Measurements from ENCODE around the gene IFNL1. TPM values are rescaled to one million over a fixed set of nuclear protein-coding genes. Genes with fewer than 3 reads are reported as not detected.
"Not testable (repeated sequence)": the region's sequence is repeated elsewhere in the genome, so short reads cannot be mapped to it uniquely, and the experiment has no call there.

IFNL1 gene
- total and polyA plus RNA-seq, 2 donors = not detected

DNA sequence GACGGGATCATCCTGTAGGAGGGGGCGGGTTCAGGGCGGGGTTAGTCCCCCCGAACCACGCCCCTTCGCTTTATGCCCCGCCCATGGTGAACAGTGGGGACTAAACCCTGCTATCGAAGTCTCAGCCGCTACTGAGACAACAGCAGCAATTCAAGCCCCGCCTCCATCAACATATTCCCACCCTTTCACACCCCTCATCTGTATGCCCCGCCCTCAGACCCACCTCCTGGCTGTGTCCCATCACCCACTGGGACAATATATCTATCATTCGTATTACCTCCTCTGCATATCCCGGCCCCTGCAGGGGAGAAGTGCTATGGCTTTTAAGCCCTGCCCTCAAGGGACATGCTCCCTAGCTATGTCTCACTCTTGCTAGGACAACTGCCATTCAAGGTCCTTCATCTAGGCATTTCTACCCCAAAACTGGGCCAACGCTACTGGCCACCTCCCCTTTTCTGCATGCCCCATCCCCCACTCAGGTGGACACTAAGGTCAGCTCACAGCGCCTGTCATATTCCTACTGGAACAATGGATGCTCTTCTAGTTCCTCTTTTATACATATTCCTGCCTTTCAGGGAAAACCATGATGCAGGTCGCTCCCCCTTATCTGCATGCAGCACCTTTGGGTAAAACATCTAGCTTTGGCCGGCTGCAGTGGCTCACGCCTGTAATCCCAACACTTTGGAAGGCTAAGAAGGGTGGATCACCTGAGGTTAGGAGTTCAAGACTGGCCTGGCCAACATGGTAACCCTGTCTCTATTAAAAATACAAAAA lies 12.5 kb downstream of the IFNL1 start:
- WGBS = 48% methylated on average over 18 of the region's 18 CpGs
- no peaks in the 10 kb centered on the region for H3K36me3 ChIP-seq (ENCODE audit: insufficient read depth)
- no peak overlapping the region for H3K27ac ChIP-seq (ENCODE audit: low read depth)
- no peak for DNase-seq (ENCODE audit: extremely low spot score)
- H3K4me1 ChIP-seq (ENCODE audit: insufficient read depth) = no peaks in the 10 kb centered on the region
- no peak overlapping the region for H3K4me3 ChIP-seq (ENCODE audit: low read depth, low read length)

DNA sequence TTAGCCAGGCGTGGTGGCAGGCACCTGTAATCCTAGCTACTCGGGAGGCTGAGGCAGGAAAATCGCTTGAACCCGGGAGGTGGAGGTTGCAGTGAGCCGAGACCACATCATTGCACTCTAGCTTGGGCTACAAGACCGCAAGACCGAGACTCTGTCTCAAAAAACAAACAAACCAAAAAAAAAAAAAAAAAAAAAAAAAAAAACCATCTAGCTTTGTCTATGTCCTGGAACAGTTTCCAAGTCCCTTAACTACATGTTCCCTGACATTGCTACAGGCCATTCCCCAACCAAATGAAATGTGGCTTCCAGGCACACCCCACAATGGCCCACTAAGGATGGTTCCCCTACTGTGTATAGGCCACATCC lies 13.1 kb downstream of the IFNL1 start:
- not testable (repeated sequence) for H3K27ac ChIP-seq (ENCODE audit: low read depth); H3K36me3 ChIP-seq (ENCODE audit: insufficient read depth)
- 95% methylated on average over 7 of the region's 7 CpGs for WGBS

DNA sequence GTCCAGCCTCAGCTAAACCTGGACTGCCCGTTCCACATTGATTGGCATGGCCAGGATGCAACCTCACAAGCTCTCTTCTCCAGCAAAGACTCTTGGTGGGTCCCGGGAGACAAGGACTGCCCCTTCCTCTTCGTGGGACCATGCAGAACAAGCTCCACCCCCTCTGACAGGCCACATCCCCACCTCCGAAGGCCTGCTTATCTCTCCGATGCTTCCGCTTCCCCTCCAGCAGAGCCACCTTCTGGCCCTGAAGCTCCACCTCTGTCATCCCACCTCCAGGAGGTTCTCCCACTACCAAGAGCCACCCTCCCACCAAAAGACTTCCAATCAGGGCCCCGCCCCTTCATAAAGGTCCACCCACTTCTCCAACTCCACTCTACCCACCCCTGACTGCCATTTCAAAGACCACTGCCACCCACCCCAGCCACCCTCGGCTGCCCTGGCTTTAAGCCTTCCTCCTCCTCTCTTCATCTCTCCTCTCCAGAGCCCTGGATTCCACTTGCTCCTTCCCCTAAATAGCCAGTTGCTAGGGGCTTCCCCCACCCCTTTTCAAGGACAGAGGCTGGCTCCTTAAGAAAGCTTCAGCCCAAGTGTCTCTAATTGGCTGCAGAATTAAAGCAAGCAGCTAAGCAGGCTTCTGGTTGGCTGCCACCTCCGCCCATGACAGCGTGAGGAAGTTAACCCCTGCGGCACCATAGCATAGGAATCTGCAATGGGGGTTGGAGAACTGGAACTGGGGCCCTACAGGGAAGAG lies 14.5 kb downstream of the IFNL1 start:
- H3K4me1 ChIP-seq (ENCODE audit: insufficient read depth) = no peaks in the 10 kb centered on the region
- DNase-seq (ENCODE audit: extremely low spot score) = no peak
- H3K36me3 ChIP-seq (ENCODE audit: insufficient read depth) = no peaks in the 10 kb centered on the region
- no peak overlapping the region for H3K4me3 ChIP-seq (ENCODE audit: low read depth, low read length)
- WGBS = 65% methylated on average over 11 of the region's 11 CpGs
- H3K27ac ChIP-seq (ENCODE audit: low read depth) = no peak overlapping the region

More for the DNA sequence above, 13.1 kb downstream of the IFNL1 start:
- not testable (repeated sequence) for H3K4me3 ChIP-seq (ENCODE audit: low read depth, low read length); DNase-seq (ENCODE audit: extremely low spot score); H3K4me1 ChIP-seq (ENCODE audit: insufficient read depth)

DNA sequence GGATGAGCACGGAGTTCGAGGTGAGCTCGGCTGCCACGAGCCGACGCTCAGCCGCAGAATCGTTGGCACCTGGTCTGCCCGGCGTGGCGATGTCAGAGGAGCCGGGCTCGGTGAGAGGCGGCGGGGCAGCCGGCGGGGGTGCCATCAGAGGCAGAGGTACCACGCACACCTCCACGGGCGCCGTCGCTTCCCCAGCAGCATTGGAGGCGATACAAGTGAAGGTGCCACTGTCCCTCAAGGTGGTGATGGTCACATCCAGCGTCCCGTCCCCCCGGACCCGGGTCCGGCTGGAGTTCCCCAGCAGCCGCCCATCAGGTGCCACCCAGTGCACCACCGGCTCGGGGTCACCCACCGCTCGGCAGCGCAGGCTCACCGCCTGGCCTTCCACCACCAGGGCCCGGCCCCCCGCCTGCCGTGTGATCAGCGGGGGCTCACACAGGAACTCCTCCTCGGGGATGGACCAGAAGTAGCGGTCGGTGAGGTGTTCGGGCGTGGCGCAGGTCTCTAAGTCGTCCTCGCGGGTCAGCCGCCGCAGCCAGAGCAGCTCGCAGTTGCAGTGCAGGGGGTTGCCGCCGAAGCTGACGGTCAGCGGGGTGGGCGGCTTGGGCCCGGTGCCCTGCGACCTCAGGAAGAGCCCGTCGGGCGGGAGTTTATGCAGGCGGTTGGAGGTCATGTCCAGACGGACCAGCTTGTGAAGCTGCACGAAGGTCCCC lies 18.0 kb downstream of the IFNL1 start:
- Histone ChIP-seq H3K36me3 (ENCODE audit: insufficient read depth) (no peaks in the 10 kb centered on the region), H3K4me1 (ENCODE audit: insufficient read depth) (no peaks in the 10 kb centered on the region), H3K4me3 (ENCODE audit: low read depth, low read length) (no peak overlapping the region), H3K27ac (ENCODE audit: low read depth) (no peak overlapping the region)
- DNase-seq (ENCODE audit: extremely low spot score) = no peak
- 96% methylated on average over 64 of the region's 64 CpGs for WGBS

DNA sequence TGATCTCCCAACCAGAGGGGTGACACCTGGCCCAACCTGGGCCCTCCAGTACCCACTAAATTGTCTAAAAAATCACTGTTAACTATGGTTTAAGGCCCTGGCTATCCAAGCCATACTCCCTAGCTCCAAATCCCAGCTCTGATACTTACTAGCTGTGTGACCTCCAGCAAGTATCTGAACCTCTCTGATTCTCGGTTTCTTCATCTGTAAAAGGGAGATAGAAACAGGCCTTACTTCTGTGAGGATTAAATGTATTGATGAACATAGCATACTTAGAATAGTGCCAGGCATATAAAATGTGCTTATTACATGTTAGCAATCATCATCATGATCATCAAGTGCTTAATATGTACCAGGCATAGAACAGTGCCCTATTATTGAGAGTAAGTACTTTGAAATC lies 19.7 kb downstream of the IFNL1 start:
- 99% methylated on average over 1 of the region's 1 CpG for WGBS
- Histone ChIP-seq H3K27ac (ENCODE audit: low read depth) (no peak overlapping the region), H3K4me3 (ENCODE audit: low read depth, low read length) (no peak overlapping the region)

DNA sequence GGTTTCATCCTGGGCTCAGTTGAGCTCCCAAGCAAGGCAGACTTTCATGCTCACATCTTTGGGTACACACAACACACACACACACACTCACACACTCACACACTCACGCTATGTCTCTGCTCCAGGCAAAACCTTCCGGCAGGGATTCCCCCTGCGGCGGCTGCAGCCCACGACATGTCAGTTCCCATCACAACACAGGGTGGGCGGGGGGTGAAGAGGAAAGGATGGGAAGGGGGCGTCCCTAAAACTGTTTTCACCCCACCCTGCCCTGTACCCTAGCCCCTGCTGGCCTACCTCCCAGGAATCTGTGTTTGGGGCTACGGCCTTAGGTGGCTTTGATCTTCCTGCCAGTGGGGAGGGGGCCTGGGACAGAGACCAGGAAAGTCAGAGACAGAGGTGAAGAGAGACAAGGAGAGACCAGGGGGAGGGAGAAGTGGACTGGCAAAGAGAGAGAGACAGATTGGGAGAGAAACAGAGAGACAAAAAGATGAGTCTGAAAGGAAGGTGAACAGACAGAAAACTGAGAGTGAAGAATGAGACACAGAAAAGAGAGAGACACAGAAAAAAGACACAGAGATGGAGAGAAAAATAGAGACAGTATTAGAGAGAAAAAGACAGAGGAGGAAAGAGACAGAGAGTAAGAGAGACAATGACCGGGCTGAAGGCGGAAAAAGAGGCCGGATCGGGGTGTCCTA lies 20.6 kb downstream of the IFNL1 start:
- no peaks in the 10 kb centered on the region for H3K36me3 ChIP-seq (ENCODE audit: insufficient read depth)
- no peak overlapping the region for H3K27ac ChIP-seq (ENCODE audit: low read depth)
- no peaks in the 10 kb centered on the region for H3K4me1 ChIP-seq (ENCODE audit: insufficient read depth)
- no peak for DNase-seq (ENCODE audit: extremely low spot score)
- H3K4me3 ChIP-seq (ENCODE audit: low read depth, low read length) = no peak overlapping the region
- WGBS = 88% methylated on average over 12 of the region's 12 CpGs

More for the DNA sequence above, 19.7 kb downstream of the IFNL1 start:
- H3K4me1 ChIP-seq (ENCODE audit: insufficient read depth) = no peaks in the 10 kb centered on the region
- no peak for DNase-seq (ENCODE audit: extremely low spot score)
- no peaks in the 10 kb centered on the region for H3K36me3 ChIP-seq (ENCODE audit: insufficient read depth)

DNA sequence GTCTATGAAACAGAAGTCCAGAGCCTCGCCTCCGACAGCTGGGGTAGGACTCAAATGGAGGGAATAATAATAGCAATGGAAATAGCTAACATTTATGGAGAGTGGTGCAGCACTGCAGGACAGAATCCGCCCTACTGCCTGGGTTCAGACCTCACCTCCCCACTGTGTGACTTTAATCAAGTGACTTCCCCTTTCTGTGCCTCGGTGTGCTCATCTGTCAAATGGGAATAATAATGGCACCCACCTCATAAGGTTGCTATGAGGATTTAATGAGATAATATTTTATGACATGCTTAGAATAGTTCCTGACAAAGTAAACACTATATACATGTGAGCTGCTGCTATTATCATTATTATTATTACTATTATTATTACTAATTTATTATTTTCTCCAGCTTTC lies 21.3 kb downstream of the IFNL1 start:
- no peaks in the 10 kb centered on the region for H3K4me1 ChIP-seq (ENCODE audit: insufficient read depth)
- no peaks in the 10 kb centered on the region for H3K36me3 ChIP-seq (ENCODE audit: insufficient read depth)
- DNase-seq (ENCODE audit: extremely low spot score) = no peak
- 94% methylated on average over 4 of the region's 4 CpGs for WGBS
- no peak overlapping the region for H3K27ac ChIP-seq (ENCODE audit: low read depth)
- H3K4me3 ChIP-seq (ENCODE audit: low read depth, low read length) = no peak overlapping the region

DNA sequence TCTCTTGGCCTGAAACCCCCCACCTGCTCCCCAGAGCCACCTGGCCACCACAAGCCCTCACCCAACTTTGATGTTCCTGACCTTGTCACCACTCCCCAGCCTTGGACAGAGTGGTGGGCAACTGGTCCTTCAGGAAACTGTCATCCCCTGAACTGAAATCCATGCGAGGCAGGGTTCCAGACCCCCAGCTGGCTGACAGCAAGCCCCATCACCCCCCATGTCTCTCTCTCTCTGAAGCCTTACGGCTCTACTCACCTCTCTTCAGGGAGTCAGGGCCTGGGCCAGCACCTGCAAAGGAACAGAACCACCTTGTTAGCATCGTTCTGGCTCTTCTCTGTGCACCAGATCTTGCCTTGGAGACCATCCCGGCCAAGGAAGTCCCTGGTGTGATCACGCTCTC lies 21.9 kb downstream of the IFNL1 start:
- Histone ChIP-seq H3K4me3 (ENCODE audit: low read depth, low read length) (no peak overlapping the region), H3K36me3 (ENCODE audit: insufficient read depth) (no peaks in the 10 kb centered on the region), H3K27ac (ENCODE audit: low read depth) (no peak overlapping the region), H3K4me1 (ENCODE audit: insufficient read depth) (no peaks in the 10 kb centered on the region)
- 93% methylated on average over 5 of the region's 5 CpGs for WGBS
- no peak for DNase-seq (ENCODE audit: extremely low spot score)

DNA sequence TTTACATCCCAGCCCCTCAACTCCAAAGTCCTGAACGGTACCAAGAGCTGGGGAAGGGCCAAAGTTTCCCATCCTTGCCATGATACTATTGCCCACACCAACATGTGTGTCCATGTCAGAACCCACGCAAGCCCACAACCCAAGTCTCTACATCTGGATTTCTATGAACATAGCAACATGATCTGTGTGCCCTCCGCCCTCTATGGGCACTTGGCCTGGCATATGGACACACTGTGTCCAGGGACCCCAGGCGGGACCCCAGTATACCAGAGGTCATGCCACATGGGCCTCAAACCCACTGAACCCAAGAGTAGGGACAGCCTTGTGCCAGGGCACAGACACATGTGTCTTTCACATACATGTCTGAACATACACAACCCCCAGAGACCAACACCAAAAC lies 22.5 kb downstream of the IFNL1 start:
- no peak overlapping the region for H3K4me3 ChIP-seq (ENCODE audit: low read depth, low read length)
- H3K4me1 ChIP-seq (ENCODE audit: insufficient read depth) = no peaks in the 10 kb centered on the region
- H3K27ac ChIP-seq (ENCODE audit: low read depth) = no peak overlapping the region
- DNase-seq (ENCODE audit: extremely low spot score) = no peak
- 91% methylated on average over 4 of the region's 4 CpGs for WGBS
- no peaks in the 10 kb centered on the region for H3K36me3 ChIP-seq (ENCODE audit: insufficient read depth)

DNA sequence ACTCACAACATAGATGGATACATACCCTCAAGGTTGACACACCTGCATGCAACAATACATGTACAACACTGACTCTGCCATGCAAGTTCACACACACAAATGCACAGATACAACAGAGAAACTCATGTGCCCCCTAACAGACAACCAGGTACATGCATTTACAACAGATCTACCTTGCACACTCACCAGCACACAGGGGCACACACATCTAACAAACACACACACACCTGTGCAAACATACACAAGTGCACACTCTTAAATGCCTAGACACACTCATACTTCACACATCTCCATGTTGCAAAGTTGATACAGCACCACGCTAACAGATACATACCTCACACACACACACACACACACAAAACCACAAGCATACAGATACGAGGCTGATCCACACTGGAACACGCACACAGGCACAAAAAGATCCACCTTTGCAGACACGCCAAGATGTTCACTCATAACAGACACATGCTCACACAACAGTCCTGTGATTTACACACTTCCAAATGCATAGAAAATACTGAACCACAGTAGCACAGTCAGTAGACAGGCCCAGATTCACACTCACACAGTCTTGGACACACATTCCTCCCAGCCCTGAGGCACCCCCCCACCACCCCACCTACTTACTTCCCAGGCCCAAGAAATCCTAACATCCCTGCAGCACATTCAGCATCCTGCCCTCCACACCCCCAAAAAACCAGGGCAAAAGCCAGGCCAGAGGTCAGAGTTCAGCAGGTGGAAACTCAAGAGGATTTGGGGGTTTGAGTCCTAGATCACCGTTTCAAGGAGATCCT lies 23.1 kb downstream of the IFNL1 start:
- no peaks in the 10 kb centered on the region for H3K4me1 ChIP-seq (ENCODE audit: insufficient read depth)
- 83% methylated on average over 5 of the region's 5 CpGs for WGBS
- no peaks in the 10 kb centered on the region for H3K36me3 ChIP-seq (ENCODE audit: insufficient read depth)
- no peak overlapping the region for H3K4me3 ChIP-seq (ENCODE audit: low read depth, low read length)
- H3K27ac ChIP-seq (ENCODE audit: low read depth) = no peak overlapping the region
- no peak for DNase-seq (ENCODE audit: extremely low spot score)

DNA sequence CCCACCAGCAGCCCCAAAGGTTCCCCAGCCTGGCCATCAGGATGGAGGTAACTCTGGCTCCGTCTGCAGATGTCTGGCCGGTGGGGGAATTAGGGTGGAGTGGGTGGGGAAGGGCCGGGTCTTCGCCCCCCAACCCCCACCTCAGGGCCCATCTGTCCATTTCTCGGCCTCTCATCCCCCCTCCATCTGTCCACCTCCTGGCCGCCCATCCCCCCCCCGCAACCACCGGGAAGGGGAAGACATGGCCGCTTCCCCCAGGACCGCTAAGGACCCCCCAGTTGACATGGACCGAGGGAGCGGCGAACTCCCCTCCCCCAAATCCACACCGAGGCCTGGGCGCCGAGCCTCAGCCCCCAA lies 23.7 kb downstream of the IFNL1 start:
- Histone ChIP-seq H3K4me1 (ENCODE audit: insufficient read depth) (no peaks in the 10 kb centered on the region), H3K27ac (ENCODE audit: low read depth) (no peak overlapping the region), H3K4me3 (ENCODE audit: low read depth, low read length) (peak overlapping the region; percentile 79), H3K36me3 (ENCODE audit: insufficient read depth) (no peaks in the 10 kb centered on the region)
- DNase-seq (ENCODE audit: extremely low spot score) = no peak
- 19% methylated on average over 16 of the region's 16 CpGs for WGBS

DNA sequence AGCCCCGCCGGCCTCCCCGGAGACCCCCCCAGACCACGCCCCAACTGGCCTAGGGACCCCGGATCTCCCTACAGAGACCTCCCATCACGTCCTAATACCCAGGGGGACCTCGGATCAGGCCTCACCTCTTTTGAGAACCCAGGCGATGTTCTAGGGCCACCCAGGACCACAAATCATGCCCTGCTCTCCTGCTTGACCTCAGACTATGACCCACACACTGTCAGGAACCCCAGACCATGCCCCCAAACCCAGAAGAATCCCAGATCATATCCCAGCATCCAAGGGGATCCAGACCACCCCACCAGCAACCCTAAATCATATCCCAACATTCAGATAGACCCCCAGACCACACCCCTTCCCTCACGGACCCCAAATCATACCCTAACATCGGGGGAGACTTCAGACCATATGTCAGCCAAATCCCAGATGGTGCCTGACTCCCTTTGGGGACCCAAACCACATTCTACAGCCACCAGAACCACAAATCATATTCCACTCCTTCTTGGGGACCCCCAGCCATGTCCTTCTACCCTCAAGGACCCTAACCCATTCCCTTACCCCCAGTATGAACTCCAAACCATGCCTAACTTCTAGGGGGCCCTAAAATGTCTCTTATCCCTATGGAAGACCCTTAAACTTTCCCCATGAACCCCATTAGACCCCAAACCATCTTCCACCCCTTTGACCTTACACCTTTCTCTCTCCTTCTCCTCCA lies 25.1 kb downstream of the IFNL1 start:
- no peak for DNase-seq (ENCODE audit: extremely low spot score)
- Histone ChIP-seq H3K4me3 (ENCODE audit: low read depth, low read length) (peak overlapping the region; percentile 79), H3K36me3 (ENCODE audit: insufficient read depth) (no peaks in the 10 kb centered on the region), H3K27ac (ENCODE audit: low read depth) (no peak overlapping the region), H3K4me1 (ENCODE audit: insufficient read depth) (no peaks in the 10 kb centered on the region)
- WGBS = 18% methylated on average over 10 of the region's 10 CpGs
